ENCODE measurements around the gene TINCR. TPM values are rescaled to one million over a fixed set of nuclear protein-coding genes. Genes with fewer than 3 reads are reported as not detected.
"Not testable (repeated sequence)": the region's sequence is repeated elsewhere in the genome, so short reads cannot be mapped to it uniquely, and the experiment has no call there.

TINCR gene
- polyA plus RNA-seq, 4 donors = 0.09 to 1.3 (median 1.1) TPM

DNA sequence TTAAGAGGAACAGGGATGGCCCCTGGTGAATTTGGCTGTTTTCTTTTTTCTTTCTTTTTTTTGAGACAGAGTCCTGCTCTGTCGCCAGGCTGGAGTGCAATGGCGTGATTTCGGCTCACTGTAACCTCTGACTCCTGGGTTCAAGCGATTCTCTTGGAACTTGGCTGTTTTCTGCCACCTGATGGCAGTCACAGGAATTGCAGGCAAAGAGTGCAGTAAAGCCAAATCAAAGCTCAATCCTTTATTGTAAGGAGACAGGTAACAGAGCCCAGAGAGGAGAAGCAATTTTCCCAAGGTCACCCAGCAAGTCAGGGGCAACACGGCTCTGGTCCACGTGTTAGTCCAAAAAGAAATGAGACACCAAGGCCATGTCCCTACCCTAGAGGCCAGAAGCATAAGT is 6.2 kb downstream of the TINCR start:
- DNase-seq (ENCODE audit: low read depth in 4 of 4, low spot score in 3 of 4) = no peak

DNA sequence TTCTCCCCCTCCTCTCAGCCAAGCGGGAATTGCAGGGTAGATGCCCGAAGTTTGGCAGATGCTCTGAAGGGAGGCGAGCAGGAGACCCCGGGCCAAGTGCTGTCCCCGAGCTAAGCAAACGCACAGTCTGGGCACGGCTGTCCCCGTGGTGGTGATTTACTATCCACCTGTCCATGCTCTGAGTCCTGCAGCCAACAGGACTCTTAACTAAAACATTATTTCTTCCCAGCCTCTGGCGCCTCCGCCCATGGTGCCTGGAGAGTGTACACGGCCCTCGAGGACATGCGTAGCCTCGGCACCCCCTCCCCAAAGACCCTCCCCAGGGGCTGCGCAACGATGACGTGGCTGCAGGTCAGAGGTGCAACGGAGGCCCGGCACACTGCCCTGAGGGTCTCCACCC is 7.6 kb downstream of the TINCR start:
- DNase-seq (ENCODE audit: low read depth in 4 of 4, low spot score in 3 of 4) = no peak

DNA sequence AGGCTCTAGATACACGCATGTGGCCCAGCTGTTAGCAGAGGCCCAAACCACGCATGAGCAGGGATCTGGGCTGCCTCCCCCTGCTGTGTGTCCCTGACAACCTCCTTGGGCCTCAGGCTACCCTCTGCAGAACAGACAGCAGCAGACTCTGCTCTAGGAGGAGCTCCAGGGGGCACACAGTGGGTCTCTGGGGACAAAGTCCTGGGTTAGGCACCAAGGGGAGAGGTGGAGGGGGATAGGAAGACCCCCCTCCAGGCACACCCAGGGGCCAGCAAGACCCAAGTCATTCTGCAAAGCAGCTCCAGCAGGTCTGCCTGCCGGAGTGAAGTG is 8.0 kb downstream of the TINCR start:
- DNase-seq (ENCODE audit: low read depth in 4 of 4, low spot score in 3 of 4) = no peak

DNA sequence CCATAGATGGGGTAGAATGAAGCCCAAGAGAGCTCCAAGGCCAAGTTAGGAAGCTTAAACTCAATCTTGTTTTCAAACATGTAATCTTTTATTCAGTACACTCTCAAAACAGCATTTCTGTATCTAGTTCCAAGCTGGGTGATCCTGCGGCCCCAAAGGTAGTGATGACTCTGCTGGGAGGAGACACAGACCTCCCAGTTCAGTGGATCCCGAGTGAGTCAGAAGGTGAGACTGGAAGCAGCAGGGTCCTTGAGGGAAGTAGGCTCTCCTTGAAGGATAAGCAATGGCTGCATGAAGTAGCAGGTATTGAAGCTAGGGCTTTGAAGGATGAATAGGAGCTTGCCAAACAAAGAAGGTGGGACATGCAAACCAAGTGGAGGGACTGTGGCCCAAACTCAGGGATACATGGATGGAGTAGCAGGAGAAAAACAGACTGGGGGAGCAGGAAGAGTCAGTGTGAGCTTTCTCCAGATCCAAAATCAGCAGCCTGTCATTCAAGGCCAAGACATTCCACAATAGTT is 9.6 kb downstream of the TINCR start:
- no peak for DNase-seq (ENCODE audit: low read depth in 4 of 4, low spot score in 3 of 4)

DNA sequence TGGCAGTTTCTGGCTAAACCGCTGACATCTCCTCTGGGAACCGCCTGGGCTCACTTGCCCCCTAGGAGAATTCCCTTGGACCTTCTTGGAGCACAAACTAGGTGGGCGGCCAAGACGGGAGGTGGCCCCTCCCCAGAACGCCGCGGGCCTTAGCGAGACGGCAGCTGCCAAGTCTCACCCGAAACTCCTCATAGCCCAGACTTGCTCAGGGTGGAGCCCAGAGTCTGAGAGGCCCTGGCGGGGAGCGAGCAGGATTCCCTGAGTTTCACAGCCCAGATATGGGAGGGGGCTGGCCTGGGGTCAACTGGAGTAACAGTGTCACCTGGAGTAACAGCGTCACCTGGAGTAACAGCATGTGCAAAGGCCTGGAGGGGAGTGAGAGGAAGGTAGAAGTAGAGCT is 10.1 kb downstream of the TINCR start:
- no peak for DNase-seq (ENCODE audit: low read depth in 4 of 4, low spot score in 3 of 4)

DNA sequence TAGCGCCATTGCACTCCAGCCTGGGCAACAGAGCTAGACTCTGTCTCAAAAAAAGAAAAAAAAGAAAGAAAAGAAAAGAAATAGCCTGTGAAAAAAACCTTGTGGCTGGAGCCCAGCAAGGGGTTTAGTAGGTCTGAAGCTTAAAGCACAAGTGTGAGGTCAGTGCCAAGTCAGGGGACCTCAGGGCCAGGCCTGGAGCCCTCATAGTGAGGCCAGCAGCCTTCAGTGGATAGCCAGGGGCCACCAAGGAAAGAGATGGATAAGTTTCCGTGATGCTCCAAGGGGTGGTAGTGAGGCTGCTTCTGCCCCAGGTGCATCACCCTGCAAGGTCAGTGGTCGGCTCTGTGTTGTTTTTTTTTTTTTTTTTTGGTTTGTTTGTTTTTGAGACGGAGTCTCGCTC is 12.9 kb downstream of the TINCR start:
- DNase-seq (ENCODE audit: low read depth in 4 of 4, low spot score in 3 of 4) = no peak

DNA sequence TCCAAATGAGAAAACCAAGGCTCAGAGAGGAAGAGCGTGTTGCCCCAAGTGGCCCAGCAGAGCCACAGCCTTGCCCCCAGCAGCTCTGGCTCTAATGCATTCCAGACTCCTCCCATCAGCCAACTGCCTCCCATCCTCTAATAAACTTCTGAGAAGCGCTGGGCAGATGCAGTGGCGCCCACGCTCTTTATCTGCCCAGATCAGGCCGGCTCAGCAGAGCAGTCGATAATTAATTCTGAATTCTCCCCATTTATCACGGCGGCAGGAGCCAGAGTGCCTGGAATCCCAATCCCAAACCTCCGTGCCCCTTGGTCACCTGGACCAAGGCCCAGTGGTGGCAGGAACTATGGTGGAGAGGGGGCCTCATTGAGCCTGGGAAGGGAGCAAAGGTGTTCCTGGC is 13.9 kb downstream of the TINCR start:
- DNase-seq (ENCODE audit: low read depth in 4 of 4, low spot score in 3 of 4) = no peak

DNA sequence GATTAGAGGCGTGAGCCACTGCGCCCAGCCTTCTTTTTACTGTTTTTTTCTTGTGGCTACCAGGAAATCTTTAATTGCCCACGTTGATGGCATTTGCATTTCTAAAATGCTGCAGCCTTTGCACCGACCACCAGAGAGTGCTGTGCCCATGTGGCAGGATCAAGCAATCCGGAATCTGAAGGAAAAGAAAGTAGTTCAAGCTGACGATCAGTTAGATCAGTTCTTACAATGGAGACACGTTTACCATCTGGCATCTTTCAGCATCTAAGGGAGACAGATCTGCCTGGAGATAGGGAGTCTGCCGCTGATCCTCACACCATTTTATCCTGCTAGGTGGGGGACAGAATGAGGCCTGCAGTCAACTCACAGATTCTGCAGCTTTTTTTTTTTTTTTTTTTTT is 19.9 kb downstream of the TINCR start:
- no peak for DNase-seq (ENCODE audit: low read depth in 4 of 4, low spot score in 3 of 4)

DNA sequence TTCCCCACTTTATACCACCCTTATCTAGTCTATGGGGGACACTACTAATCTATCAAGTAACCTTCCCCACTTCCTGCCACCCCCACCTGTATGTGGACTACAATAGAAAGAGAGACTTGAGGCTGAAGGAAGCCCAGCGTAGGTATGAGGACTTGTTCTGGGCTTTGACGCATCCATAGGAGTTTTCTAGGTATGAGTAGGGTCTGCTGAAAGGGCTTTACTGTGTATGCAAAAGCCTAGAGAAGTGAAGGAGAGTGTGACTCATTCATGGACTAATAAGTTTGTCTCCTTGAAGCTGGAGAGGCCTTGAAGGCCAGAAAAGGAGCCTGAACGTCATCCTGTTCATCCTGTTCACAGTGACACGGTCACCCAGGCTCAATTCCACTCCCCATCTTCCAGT is 21.8 kb downstream of the TINCR start:
- DNase-seq (ENCODE audit: low read depth in 4 of 4, low spot score in 3 of 4) = no peak

DNA sequence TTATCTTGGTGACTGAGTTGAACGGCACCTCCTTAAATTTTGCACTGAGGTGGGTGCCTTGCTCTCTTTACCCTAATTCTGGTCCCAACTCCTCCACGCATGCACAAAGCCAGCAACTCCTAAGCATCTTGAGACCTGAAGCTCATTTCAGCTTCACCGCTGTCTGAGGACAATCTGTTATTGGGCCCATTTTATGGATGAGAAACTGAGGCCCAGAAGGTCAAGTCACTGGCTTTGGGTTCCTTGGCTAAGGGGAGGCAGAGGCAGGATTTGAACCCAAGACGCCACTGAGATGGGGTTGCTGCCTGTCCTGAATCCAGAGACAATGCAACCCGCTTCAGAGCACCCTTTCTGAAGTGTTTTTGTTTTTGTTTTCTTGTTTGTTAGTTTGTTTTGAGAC is 22.7 kb downstream of the TINCR start:
- DNase-seq (ENCODE audit: low read depth in 4 of 4, low spot score in 3 of 4) = no peak

DNA sequence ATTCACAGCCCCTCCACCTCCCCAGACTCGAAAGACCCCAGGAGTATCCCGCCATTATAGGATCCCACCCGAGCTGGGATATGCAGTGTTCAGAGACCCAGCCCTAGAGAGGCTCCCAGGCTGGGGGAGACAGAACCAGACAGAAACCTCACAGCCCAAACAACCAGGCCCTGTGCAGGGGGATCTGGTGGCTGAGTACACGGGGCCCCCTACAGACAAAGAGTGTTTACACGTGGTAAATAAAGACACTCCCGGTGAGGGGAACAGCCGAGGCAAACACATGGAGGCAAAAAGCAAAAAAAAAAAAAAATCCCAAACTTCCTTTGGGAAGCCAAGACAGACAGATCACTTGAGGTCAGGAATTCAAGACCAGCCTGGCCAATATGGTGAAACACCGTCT is 25.1 kb downstream of the TINCR start:
- DNase-seq (ENCODE audit: low read depth in 4 of 4, low spot score in 3 of 4) = no peak

DNA sequence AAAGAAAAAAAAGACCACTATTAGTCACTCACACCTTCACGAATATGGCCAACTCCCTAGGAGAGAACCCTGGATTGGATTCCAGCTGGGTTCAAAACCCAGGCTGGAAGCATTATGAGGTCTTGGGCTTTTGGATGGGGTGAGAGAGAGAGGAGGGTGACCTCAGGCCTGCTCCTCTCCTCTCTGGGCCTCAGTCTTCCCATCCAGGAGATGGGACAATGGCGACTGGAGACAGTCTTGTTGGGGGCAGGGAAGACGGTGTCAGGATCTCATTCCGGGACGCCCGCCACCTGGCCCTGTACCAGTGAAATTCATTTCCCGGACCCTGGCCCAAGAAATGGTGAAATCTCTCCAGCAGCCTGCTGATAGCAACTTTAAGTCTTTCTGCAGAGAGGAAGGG is 26.3 kb downstream of the TINCR start:
- no peak for DNase-seq (ENCODE audit: low read depth in 4 of 4, low spot score in 3 of 4)

DNA sequence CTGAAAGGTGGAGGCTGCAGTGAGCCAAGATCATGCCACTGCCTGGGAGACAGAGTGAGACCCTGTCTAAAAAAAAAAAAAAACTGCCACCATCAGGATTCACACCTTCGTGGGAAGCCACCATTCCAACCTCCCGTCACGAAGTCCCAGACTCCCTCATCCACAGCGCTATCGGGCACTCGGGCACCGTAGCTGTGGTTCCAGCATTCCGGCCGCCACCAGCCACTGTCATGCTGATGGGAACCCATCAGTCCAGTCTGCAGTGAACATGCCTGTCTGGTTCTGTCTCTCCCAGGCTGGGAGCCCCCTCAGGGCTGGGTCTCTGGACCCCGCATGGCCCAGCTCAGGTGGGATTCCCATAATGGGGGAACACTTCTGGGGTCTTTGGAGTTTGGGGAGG is 27.5 kb downstream of the TINCR start:
- DNase-seq (ENCODE audit: low read depth in 4 of 4, low spot score in 3 of 4) = no peak

DNA sequence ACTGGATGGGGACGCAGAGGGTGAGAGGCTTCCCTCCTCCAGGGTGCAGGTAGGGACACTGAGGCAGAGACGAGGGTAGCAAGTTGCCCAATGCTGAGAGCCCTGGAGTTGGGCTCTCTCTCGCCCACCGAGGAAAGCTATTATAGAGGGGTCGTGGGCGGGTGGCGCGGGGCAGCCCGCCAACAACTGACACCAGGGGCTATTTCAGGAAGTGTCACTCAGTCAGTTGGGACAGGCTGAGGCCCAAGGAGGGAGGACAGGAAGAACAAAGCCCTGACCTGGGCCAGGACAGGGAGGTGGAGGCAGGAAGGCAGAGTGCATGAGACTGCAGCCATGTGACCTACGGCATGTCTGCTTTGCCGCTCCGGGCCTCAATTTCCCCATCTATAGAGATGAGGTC is 29.9 kb downstream of the TINCR start:
- DNase-seq (ENCODE audit: low read depth in 4 of 4, low spot score in 3 of 4) = no peak

DNA sequence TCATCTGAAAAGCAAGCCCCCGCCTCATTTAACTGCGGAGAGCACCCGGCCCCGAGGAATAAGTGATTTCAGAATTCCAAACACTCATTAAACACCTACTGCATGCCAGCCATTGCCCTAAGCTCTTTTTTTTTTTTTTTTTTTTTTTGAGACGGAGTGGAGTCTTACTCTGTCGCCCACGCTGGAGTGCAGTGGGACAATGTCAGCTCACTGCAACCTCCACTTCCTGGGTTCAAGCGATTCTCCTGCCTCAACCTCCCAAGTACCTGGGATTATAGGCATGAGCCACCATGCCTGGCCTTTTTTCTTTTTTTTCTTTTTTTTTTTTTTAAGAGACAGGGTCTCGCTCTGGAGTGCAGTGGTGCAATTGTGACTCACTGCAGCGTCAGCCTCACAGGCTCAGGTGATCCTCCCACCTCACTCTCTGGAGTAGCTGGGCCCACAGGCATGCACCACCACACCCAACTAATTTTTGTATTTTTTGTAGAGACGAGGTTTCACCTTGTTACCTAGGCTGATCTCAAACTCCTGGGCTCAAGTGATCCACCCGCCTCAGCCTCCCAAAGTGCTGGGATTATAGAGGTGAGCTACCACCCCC is 30.7 kb downstream of the TINCR start:
- DNase-seq (ENCODE audit: low read depth in 4 of 4, low spot score in 3 of 4) = not testable (repeated sequence)

DNA sequence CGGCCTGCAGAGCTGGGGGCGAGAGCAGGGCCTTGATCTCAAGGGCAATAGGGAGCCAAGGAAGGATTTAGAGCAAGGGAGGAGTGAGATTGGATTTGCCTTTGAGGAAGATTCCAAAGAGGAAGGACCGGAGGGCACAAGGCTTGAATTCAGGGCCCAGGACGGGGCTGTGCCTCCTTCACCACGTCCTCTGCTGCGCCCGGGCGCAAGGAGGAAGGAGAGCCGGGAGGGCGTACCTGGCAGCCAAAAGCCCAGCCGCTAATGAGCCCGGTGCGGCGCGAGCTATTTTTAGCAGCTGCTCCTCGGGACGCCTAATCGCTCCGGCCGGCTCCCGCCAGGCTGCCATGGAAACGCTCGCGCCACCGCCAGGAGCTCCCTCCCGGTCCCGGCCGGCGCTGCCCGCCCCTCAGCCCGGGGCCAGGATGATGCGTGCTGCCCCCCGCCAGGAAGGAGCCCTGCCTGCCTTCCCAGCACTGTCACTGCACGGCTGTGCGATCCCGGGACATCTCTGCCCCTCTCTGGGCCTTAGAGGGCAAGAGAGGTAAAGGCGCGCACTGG is 31.3 kb downstream of the TINCR start:
- peak; percentile 44 to 71 (median 58) for DNase-seq (ENCODE audit: low read depth in 4 of 4, low spot score in 3 of 4)

DNA sequence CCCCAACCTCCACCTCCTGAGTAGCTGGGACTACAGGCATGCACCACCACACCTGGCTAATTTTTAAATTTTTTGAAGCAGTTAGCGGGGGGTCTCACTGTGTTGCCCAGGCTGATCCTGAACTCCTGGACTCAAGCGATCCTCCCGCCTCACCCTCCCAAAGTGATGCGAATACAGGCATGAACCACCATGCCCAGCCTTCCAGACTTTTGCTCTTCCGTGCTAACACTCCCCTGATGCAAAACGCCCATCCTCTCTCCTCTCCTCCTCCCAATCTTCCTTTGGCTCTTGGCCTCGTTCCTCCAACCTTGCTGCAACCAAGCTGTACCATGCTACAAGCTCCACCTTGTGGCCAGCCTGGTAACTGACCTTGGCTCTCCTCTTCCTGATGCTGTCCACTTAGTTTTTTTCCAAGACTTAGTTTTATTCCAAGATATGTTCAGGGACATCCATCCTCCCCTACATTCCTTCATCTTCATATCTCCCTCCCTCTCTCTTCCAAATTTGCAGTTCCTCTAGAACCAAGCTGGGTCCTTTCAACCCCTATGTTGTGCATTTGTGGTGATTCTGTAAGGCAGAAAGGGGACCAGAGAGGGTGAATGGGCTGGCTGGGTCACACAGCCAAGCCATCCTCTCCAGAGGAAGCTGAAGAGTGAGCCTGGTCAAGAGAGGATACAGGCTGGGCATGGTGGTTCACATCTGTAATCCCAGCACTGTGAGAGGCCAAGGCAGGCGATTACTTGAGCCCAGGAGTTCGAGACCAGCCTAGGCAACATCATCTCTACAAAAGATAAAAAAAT is 32.8 kb downstream of the TINCR start:
- DNase-seq (ENCODE audit: low read depth in 4 of 4, low spot score in 3 of 4) = no peak

DNA sequence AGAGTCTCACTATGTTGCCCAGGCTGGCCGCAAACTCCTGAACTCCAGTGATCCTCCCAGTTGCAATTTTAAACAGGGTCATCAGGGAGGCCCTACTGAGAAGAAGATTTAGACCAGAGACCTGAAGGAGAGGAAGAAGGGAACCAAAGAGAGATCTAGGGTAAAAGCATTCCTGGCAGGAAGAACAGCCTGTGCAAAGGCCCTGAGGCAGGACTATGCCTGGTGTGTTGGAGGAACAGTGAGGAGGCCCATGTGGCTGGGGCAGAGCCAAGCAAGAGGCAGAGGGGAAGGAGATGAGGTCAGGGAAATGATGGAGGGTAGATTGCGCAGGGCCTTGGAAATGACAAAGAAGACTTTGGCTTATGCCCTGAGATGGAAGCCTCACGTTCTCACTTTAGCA is 34.5 kb downstream of the TINCR start:
- DNase-seq (ENCODE audit: low read depth in 4 of 4, low spot score in 3 of 4) = no peak

DNA sequence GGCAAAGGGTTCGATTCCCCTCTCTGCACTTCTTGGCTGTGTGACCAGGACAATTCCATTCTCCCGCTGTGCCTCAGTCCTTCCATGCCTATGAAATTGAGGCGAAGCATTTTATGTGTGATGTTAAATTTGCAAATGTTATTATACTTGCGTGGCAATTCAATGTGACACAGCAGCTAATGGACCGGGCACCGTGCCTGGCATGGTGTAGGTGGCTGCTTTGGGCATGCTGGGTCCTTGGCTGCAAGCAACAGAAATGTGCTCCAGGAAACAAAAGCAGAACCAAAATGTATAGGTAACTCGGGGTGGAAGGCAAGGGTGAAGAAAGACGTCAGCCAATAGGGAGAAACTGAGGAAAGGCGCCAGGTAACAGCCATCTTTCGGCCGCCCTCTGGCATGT is 37.1 kb downstream of the TINCR start:
- no peak for DNase-seq (ENCODE audit: low read depth in 4 of 4, low spot score in 3 of 4)

DNA sequence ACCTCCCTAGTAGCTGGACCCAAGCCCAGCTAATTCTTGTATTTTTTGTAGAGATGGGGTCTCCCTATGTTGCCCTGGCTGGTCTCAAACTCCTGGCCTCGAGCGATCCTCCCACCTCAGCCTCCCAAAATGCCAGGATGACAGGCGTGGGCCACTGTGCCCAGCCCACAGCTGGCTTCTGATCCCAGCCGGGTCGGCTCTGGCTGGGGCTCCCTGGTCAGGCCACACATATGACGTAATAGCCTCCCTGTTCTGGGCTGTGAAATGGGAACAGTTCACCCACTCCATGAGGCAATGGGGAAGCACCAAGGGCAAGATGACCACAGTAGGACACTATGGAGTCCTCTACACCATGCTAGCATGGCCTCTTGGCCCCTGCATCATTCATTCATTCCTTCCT is 41.1 kb downstream of the TINCR start:
- no peak for DNase-seq (ENCODE audit: low read depth in 4 of 4, low spot score in 3 of 4)

DNA sequence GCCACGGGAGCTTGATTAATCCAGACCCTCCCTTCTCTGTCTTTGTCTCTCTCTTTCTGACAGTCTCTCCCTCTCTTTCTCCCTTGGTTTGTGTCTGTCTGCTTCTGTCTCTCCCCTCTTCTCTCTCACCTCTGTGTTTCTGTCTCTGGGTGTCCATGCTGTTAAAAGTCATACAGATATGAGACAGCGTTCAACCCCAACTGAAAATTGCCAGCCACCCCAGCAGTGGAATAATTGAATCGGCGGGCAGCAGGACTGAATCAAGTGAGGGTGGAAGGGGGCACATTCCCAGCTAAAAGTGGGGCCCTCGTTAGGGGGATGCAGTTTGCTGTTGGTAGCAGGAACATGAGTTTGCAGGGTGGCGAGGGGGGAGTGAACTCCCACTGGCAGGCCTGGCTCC is 43.7 kb downstream of the TINCR start:
- DNase-seq (ENCODE audit: low read depth in 4 of 4, low spot score in 3 of 4) = no peak

DNA sequence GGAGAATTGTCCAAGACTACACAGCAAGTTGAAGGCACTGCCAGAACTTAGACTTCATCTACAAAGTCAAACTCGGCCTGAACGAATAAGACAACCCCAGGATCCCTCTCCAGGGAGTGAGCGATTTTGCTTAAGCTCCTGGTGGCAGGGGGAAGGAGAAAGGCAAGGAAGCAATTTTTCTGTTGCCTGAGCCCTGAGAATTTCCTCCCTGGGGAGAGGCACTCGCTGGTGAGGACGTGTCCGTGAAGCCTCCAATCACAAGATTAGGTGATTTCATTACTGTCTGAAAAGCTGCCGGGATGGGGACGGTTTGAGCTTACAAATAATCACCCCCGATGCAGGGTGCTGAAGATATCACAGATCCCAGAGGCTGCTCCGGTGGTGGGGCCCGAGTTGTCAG is 45.6 kb downstream of the TINCR start:
- no peak for DNase-seq (ENCODE audit: low read depth in 4 of 4, low spot score in 3 of 4)
